GM19238 (cell line): ENCODE data around the gene MACF1.

Source experiments
- DNase-seq: peaks from one replicate; pipeline ENCODE4 v3.0.0; 2011; ENCODE audit warnings: low spot score; ENCODE audit not compliant: insufficient read length

Gene MACF1

GRCh38 chr1:39295901-39296300 lies 91.4 kb downstream of the MACF1 start:
- DNase-seq, result no peak

GRCh38 chr1:39297551-39297950 lies 93.1 kb downstream of the MACF1 start:
- DNase-seq, result no peak

GRCh38 chr1:39301606-39302005 lies 97.1 kb downstream of the MACF1 start:
- DNase-seq, result no peak

GRCh38 chr1:39305555-39305954 lies 101.1 kb downstream of the MACF1 start:
- DNase-seq, result no peak

- DNase-seq, result no peak
Measured at GRCh38 chr1:39310015-39310414, 105.5 kb downstream of the MACF1 start.

- DNase-seq, result no peak
Measured at GRCh38 chr1:39310691-39311090, 106.2 kb downstream of the MACF1 start.

GRCh38 chr1:39317111-39317510 lies 112.6 kb downstream of the MACF1 start:
- no peak for DNase-seq

- no peak for DNase-seq
Measured at GRCh38 chr1:39317910-39318633, 113.6 kb downstream of the MACF1 start.

GRCh38 chr1:39321979-39322378 lies 117.5 kb downstream of the MACF1 start:
- DNase-seq, result no peak

- no peak for DNase-seq
Measured at GRCh38 chr1:39322431-39322830, 117.9 kb downstream of the MACF1 start.

- DNase-seq, result no peak
Measured at GRCh38 chr1:39324888-39325287, 120.4 kb downstream of the MACF1 start.

- DNase-seq, result no peak
Measured at GRCh38 chr1:39326836-39327235, 122.3 kb downstream of the MACF1 start.

- DNase-seq, result no peak
Measured at GRCh38 chr1:39328095-39328494, 123.6 kb downstream of the MACF1 start.

GRCh38 chr1:39328586-39329121 lies 124.2 kb downstream of the MACF1 start:
- DNase-seq, result no peak

GRCh38 chr1:39331647-39332046 lies 127.2 kb downstream of the MACF1 start:
- no peak for DNase-seq

- no peak for DNase-seq
Measured at GRCh38 chr1:39332291-39332690, 127.8 kb downstream of the MACF1 start.

GRCh38 chr1:39332828-39333227 lies 128.3 kb downstream of the MACF1 start:
- no peak for DNase-seq

- DNase-seq, result no peak
Measured at GRCh38 chr1:39333296-39333695, 128.8 kb downstream of the MACF1 start.

GRCh38 chr1:39335216-39335615 lies 130.7 kb downstream of the MACF1 start:
- no peak for DNase-seq

GRCh38 chr1:39337067-39337466 lies 132.6 kb downstream of the MACF1 start:
- DNase-seq, result no peak

- no peak for DNase-seq
Measured at GRCh38 chr1:39342776-39343175, 138.3 kb downstream of the MACF1 start.

GRCh38 chr1:39344394-39345154 lies 140.1 kb downstream of the MACF1 start:
- no peak for DNase-seq

- no peak for DNase-seq
Measured at GRCh38 chr1:39346872-39347271, 142.4 kb downstream of the MACF1 start.
